HG03575 (cell line): ENCODE data around the gene TMEM131L.
A peak's percentile ranks its signal among the peaks of the same experiment; 100 is the strongest.
"Not testable (repeated sequence)": the region's sequence is repeated elsewhere in the genome, so short reads cannot be mapped to it uniquely, and the experiment has no call there.

Experiments used
- ATAC-seq: cut with Tn5 transposase; IDR thresholded peaks from one replicate; pipeline ENCODE4 v1.9.1; 2021; ENCODE audit not compliant: unreplicated experiment, insufficient number of reproducible peaks, low FRiP score; ENCODE audit errors: extremely low read depth

The TMEM131L gene

GRCh38 chr4:153556435-153556815 is 90.3 kb downstream of the TMEM131L start:
- ATAC-seq = no peak

- peak; percentile 56 for ATAC-seq
Measured at GRCh38 chr4:153560908-153561307, 94.7 kb downstream of the TMEM131L start.

GRCh38 chr4:153564630-153565525 is 98.7 kb downstream of the TMEM131L start:
- ATAC-seq = no peak

GRCh38 chr4:153566631-153567150 is 100.5 kb downstream of the TMEM131L start:
- ATAC-seq = no peak

GRCh38 chr4:153567660-153568059 is 101.5 kb downstream of the TMEM131L start:
- not testable (repeated sequence) for ATAC-seq

GRCh38 chr4:153570228-153570973 is 104.2 kb downstream of the TMEM131L start:
- ATAC-seq = no peak

- ATAC-seq = no peak
Measured at GRCh38 chr4:153571006-153571545, 104.9 kb downstream of the TMEM131L start.

GRCh38 chr4:153572609-153573008 is 106.4 kb downstream of the TMEM131L start:
- ATAC-seq = no peak

GRCh38 chr4:153573221-153573620 is 107.1 kb downstream of the TMEM131L start:
- no peak for ATAC-seq

GRCh38 chr4:153573881-153574802 is 108.0 kb downstream of the TMEM131L start:
- no peak for ATAC-seq

- ATAC-seq = no peak
Measured at GRCh38 chr4:153576443-153576774, 110.2 kb downstream of the TMEM131L start.

- ATAC-seq = no peak
Measured at GRCh38 chr4:153577053-153577452, 110.9 kb downstream of the TMEM131L start.

- no peak for ATAC-seq
Measured at GRCh38 chr4:153579410-153579809, 113.2 kb downstream of the TMEM131L start.

- ATAC-seq = no peak
Measured at GRCh38 chr4:153579872-153580271, 113.7 kb downstream of the TMEM131L start.

- ATAC-seq = no peak
Measured at GRCh38 chr4:153582954-153583702, 117.0 kb downstream of the TMEM131L start.

- ATAC-seq = no peak
Measured at GRCh38 chr4:153585026-153585425, 118.9 kb downstream of the TMEM131L start.

GRCh38 chr4:153589703-153590595 is 123.8 kb downstream of the TMEM131L start:
- no peak for ATAC-seq
